IPS DF 4.7 (cell line): Measurements from ENCODE around the gene COLEC12.

Experiments
- DNase-seq: peaks from one replicate; pipeline ENCODE4 v3.0.0-alpha.2; 2013; ENCODE audit warnings: low spot score; ENCODE audit errors: extremely low read depth

Gene COLEC12

DNA sequence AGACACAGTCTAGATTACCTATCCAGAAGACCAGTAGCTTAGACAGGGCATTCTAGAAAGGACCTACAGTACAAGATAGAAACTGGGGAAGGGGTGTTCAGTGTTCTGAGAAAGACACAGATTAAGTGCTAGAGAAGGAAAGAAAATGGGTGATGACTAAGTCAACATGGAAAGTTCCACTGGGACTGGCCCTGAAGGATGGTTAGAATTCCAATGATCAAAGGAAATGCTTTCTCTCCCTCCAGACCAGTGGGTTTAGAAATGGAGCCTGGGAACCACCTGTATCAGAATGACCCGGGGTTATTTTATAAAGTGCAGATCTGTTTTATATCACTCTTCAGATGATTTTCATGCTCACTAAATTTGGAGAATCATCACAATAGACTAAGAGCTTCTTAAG lies 5.8 kb upstream of the COLEC12 start:
- no peak for DNase-seq

DNA sequence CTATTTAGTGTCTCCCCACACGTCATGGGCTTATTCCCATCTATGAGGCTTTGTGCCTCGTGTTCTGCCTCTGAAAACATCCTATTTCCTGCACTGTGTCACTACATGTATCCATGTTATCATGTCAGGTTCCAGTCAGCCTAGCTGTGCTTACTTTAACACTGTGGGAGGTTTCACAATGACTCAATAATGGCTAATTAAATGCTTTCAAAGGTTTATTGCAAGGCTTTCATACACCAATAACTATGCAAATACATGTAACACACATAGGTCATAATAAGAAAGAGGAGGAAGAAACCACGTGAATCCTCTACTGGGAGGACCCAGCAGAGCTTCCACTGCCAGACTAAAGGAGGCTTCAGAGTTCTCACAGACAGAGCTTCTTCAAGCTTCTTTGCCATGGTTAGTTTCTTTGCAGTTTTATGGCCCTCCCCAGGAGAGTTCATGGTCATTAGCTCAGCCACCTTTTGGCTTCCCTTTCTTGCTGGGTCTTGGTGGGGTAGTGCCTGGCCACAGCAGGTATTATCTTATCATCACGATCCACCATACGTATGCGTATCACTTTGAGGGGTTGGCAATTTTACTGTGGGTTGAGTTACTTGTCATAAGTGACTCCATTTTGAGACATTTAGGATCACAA lies 5.1 kb upstream of the COLEC12 start:
- DNase-seq = no peak

DNA sequence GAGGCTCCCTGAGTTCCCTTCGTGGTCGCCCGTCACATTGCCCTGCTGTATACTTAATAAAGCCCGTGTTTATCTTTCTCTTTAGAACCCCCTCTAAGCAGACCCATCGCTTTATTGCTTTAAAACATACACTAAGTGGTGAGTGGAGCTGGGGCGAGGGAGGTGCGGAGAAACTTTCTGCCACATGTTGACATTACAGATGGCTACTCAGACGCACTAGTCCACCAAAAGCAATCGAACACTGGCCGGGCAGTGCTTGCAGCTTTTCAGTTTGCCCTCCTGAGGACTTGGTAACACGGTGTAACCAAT lies 859 bp upstream of the COLEC12 start:
- DNase-seq = no peak

DNA sequence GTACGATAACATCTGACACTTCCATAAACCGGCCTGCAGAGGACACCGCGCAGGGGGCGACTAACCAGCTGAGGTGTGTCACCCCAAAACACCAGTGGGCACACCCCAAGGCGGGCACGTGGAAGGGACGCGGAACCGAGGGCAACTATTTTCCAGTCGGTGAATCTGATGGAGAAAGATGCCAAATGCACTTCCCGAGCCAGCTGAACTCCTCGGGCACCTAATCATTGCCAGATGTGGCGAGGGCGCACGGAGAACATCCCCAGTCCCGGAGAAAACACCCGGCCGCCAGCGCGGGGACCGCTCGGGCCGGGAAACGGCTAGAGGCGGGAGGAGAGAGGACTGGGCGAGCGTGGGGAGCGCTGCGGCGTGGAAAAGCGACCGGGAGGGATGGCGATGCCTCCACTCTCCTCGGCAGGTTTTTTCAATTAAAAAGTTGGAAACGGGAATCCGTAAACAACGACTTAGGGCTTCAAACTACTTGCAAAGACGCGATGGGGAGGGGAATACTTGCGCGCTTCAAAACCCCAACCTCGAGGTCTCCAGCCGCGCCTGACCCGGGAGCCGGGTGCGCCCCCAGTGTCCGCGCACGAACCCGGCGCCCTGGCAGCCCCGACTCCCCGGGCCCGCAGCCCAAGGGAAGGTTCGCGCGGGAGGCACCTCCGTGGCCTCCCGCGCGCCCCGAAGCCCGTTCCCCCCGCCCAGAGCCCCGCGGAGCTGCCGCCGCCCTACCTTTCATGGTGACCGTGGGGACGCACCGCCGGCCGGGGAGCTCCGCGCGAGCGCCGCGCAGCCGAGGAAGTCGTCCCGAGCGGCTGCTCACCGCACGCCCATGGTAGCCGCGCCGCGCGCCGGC lies 497 bp downstream of the COLEC12 start:
- DNase-seq = no peak

DNA sequence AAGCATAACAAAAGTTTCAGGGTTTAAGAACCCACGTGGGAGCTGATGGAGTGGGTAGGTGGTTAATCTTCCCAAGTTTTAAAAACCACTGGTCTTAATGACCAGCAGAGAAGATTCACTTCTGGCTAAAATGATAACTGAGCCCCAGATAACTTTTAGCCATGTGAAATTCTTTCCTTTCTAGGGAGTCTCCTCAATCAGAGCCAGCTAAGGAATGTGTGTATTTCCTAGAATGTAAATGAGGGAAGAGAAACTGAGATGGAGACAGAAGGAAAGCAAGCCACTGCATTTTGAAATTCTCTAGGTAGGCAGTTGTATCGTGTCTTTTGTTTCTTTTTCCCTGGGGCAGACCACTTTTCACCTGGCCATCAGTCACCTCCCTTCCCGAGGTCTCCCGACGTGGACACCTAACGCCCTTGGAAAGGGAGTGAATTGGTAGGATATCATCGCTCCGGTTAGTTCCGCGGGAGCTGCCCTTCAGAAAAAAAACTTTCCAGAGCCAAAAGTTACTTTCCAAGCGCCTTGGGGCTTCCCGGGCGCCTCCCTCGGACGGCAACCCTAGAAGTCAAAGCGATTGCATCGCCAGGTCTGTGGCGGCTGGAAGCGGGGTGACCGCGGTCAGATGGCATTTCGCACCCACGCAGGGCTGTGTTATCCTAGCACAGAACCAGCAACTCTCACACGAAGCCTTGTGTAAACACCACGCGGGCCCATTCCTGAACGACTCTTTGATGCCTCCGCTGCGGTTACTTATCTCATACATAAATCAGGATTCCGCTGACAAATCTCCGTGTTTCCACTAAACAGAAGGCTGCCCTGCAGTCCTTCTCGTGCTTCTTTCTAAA lies 1.3 kb downstream of the COLEC12 start:
- DNase-seq = no peak

DNA sequence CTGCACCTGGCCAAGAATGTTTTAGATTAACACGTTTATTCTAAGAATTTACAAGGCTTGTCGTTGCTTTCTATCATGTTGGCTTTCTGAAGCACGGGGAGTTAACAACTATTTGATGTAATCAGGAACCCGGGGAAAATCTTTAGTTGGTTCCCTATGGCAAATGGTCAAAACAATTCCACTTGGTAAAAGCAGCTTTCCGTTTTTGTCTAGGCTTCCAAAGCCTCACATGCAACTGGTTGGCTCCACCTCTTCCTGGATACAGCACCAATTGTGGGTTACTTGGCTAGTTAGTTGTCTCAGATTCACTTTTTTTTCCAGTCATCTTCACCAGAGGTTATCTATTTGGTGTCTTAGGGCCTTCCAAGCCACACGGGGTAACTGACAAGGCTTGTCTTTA lies 2.8 kb downstream of the COLEC12 start:
- DNase-seq = no peak

DNA sequence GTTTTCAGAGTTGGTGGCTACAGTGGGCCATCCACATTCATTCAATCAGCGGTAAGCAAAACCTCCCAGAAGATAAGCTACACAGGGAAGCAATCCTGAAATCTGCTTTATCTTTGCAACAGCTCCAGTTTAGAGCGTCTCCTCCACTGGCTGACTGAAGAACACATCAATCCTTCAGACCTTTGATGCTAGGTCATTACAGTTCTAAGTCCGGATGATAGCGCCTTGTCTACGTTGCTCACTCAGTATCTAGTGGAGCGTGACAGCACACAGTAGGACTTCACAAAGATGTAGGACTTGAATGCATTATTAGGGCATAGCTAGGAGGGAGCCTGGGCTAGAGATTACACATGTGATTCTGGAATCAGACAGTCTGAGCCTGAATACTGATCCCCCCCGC lies 5.0 kb downstream of the COLEC12 start:
- no peak for DNase-seq

DNA sequence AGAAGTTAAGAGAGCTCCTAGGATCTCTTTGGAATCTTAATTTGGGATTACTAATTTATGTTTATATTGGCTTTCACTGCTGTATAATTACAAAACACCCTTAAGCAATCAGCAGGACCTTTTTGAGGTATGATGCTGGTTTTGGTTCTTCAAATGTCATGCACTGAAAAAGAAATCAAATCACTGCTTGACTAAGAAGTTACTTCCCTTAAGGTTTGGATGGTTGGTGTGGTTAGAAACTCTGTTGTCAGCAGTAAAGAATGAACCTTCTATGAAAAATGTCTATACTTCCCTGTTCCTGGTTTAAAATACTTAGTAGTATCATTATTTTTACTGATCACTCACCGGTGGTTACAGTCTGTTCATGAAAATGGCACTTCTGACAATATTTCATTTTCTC lies 5.5 kb downstream of the COLEC12 start:
- no peak for DNase-seq

DNA sequence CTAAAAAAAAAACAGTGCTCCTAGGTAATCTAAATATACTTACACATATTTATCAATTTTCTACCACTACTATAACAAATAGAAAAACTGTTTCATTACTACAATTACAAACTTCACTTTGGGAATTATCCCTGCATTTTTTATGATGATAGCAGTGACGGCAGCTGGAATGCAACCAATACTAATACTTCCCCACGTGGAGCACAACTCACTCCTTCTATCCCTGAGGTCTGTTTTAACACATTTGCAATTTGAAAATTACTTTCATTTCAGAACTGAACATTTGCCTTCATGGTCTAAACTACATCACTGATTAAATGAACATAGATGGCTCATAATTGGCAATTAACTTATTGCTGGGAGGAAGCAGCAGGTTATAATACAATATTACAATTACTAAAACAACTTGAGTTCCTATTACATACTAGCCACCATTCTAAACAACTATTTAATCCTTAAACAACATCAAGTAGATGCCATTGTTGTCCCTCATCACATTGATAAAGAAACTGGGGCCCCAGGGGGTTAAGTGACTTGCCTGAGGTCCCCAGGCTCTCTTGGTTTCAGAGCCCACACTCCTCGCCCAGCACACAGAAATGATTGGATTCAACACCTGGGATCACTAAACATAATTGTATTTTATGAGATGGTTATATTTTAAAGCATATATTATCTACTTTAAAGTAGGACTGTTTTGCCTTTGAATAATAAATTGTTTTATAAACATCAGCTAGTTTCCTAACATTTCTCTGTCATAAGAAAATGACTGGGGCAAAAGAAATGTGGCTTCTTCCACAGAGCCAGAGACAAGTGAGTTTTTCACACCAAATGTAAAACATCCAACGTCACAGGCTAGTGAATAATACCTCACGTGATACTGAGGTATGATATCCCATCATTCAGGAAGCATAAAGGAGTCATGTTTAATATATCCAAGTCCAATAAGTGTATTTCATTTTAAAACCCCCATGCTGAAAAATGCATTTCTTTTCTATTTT lies 6.2 kb downstream of the COLEC12 start:
- no peak for DNase-seq

DNA sequence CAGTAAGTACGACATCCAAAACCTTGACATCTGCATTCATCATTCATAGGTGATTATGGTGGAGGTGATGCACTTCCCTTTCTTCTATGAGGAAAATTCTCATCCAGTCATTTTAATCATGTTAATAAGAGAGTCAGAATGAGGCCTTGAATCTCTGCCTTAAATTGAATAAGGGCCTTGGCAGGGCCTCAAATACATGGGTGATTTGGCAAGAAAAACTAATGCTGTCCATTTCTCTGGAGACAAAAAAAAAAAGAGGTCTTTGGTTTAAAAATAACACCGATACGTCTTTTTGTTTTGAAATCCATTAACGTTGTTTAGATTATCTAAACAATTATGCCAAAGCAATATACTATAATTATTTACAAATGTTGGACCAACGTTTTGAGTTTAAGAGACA lies 8.1 kb downstream of the COLEC12 start:
- DNase-seq = no peak

DNA sequence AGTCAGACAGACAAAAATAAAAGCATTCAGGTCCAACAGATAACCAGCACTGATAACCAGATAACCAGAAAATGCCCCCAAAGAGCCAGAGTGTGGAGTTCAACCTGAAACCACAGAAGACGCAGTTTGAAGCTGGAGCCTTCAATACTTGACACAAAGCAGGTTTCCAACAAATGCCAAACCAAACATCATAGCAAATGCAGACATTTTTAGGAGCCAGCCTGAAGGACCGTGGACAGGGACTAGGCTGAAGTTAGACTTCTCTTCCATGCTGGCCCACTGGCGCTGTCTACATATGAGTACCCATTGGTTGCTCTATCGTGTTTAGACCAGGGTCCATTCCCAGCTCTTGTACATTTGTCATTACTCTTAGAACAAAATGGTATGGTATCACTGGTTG lies 9.9 kb downstream of the COLEC12 start:
- no peak for DNase-seq

DNA sequence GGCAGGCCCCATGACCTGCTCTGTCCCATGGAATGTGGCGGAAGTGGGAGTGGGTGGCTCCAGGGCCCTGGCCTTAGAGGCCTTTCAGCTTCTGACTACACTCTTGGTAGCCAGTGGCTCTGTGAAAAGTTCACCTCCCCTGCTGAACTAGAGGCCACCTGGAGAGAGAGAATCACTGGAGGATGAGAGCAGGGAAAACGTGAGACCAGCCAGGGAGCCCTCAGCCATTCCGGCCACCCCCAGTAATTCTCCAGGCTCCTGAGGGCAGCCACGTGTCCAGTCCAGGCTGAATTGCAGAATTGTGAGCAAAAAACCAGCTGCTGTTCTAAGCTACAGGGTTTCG lies 10.5 kb downstream of the COLEC12 start:
- DNase-seq = no peak

DNA sequence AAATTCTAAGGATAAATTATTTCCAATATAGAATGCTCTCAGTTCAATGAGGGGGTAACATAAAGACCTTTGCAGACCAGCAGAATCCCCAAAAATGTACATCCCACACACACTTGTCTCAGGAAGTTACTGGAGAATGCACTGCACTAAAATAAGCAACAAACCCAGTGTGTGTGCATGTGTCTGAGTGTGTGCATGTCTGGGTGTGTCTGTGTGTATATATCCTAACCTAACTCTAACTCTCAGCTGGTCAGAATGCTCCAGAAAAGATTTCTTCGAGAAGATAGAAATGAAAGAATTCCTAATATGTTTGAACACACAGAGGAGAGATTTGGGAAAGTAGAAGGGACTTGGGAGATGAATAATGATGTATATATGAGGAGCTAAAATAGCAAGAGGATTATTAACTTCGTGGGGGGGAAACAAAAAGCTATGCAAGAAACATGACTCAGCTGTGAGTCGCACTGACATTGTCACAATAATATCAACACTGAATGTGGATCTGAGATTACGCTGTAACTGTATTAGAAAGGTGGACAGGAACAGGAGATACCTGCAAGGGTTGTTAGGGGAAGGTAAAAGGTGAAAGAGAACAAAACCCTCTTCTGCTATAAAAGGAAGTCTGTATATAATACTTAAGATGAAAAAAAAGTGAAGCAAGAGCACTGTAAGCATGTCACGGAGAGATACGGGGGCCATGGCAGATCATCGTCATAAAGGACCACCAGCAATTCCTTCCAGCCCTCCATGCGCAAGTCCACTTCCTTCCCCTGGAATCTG lies 11.1 kb downstream of the COLEC12 start:
- no peak for DNase-seq

DNA sequence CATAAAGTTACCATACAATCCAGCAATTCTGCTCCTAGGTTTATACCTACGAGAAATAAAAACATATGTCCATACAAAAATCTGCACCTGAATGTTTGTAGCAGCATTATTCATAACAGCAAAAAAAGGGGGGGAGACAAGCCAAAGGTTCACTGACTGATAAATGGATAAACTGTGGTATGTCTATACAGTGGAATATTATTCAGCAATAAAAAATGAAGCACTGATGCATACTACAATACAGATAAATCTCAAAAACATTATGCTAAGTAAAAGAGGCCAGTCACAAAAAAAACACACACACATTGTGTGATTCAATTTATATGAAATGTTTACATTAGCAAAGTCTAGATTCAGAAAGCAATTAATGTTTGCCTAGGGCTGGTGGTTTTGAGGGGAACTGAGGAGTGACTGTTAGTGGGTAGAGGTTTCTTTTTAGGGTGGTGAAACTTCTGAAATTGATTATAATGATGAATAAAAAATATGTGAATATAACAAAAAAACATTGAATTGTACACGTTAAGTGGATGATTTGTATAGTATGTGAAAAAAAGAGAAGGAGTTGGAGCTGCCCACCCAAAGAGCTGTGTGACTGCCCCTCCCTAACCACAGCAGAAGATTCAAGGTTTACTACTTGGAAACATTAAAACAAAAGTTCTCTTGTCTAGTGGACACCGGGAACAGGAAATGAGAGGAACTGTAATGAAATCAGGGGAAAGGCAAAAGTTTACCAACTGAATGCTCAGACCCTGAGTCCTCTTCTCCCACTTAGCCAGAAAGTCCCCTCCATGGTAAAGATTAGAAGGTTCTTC lies 13.4 kb downstream of the COLEC12 start:
- no peak for DNase-seq

DNA sequence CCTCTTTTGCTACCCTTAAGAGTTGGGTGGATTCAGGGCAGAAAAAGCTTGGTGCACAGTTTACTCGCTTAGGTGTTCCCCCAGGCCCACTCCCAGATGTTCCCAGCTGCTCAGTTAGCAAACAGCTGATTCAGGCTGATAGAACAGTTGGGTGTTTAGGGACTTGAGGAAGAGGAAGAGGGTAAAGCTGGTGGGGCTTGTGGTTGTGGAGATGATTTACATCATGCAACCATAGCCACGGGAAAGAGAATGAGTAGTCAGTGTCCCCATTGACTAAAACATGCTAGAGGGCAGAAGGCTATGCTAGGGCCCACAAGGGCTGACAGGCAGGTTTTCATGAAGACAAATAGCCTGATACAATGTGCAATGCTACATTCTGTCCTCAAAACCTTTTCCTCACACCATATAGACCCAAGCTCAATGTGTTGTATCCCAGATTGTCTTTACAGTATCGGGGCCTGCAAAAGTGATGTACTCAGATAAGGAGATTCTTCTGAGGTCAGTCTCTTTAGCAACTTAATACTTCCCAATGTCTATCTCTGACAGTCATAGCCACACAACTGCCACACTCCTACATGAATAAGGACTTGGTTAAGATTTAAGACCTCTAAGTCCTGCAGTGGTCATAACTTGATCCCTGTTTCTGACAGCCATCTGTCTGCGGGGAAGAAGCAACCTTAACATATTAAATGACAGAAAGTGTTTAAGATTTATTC lies 15.6 kb downstream of the COLEC12 start:
- no peak for DNase-seq

DNA sequence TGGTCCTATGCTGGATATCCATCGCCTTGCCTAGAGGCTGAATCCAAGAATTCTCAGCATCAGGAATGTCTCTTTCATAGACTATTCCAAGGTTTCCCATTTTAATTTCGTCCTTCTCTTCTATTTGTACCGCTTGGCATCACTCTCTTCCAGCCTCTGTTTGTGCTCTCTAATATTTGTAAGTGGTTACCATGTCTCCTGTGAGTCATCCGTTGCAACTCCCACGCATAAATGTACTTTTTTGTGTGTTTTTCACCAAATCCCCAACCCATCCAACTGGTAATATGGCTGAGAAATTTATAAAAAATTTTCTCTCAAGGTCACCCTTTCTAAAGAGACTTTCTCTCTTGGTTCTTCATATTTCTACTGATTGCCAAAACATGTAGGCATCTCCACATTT lies 21.8 kb downstream of the COLEC12 start:
- DNase-seq = no peak

DNA sequence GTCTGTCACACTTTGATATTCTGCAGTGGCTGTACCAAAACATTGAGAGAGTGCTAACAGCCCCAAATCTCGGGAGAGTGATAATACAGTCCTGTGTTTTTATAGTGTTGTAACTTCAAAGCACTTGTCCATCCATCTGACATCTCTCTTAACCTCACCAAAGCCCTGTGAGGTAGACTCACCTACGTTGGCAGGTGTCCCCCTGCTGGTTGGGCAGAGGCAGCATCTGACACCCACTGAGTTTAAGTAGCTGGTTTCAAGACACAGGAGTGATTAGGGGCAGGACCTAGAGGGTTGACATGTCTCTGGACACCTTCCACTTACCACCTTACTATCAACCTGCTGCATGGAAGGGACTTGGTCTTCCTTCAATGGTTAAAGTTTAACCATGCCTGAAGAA lies 22.9 kb downstream of the COLEC12 start:
- DNase-seq = no peak

DNA sequence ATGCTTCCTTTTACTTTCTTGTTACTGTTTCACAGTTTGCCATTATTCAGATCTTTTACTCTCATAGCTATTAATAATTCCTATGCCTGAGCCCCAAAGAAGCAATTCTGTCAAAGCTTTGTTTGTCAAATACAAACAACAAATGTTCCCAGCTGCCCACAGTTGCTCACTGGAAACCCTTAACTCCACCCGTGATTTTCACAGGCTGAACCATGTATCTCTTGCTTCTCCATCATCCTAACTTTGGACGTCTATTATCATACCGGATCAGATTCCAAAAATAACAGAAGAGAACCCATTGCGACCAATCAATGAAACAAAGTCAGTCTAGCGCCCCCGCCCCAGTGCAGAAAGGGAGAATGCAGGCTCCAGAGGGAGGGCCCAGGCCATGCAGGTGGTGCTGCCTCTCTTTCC lies 24.2 kb downstream of the COLEC12 start:
- DNase-seq = no peak
